CD4-positive, alpha-beta T cell treated with Interleukin-2 at 100 ng/mL for 4 hours (primary cell): ENCODE results near the gene MKNK1.
A peak's percentile ranks its signal among the peaks of the same experiment; 100 is the strongest.

Source experiments
- DNase-seq: peaks from one replicate; pipeline ENCODE4 v3.0.0-alpha.2; 2020; ENCODE audit warnings: low spot score

Gene MKNK1

DNA sequence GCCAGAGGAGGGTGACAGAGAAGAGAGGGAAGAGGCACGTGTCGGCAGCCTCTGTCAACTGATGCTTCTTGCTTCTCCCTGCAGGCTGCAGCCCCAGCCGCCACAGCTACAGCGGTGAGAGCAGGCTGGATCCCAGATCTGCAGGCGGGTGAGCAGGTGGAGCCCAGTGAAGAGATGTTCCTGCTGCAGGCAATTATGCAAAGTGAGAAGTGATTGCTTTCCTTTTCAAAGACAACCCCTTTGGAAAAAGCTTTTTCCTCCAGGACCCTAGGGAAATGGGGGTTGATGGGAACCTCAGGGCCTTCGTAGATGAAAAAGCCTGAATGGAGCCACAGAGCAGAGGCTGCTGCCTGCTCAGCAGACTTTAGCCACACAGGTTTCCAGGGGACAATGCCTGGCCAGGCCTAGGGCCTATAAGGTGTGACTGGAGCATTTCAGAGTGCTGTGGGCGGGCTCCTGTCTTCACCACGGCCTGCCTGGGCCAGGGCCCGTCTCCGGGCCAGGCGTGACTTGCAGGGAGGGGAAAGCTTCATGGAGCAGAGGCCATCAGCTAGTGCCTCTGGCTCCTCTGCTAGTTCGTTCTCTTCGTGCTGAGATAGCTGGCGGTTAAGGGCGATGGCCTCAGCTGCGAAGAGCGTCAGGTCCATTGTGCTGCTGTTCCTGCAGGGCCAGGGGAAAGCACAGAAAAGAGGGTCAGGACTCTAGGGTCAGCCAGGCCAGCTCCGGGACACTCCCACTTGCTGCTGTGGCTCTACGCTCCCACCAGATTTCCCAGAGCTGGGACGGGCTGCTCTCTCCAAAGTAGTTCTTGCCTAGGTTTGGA lies 45.7 kb downstream of the MKNK1 start:
- no peak for DNase-seq

DNA sequence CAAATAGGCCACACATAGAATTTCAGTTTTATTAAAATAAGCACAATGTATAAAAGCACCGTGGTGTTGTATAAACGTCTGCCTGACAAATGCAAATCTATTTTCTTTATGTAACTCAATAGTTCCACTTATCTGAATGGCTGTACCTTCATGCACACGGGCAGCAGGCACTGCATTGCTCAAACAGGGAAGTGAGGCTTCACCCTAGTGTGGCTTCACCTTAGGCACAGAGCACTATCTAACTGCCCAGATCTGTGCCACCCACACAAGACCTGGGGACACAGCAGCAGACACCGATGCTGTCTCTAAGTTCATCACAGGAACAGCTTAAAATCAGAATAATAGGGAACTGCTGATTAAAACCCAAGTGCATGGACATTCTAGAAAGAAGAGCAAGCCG lies 46.7 kb downstream of the MKNK1 start:
- DNase-seq: no peak

DNA sequence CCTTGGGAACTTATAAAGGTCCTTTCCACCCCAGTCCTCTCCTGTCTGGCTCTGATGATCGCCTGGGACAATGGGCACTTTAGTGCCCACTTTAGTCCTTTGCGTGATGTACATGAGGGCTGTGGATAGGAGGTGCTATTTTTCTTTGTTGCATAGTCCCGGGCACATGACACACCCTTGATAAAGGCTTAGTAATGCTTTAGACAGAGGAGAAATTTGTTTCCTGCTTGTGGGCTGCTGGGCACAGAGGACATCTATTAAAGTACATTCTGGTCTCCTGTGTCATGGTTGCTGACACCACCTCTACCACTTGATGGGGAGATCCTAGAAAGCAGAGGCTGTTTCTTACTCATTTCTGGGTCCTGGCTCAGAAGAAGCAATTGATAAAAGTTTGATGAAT lies 47.2 kb downstream of the MKNK1 start:
- DNase-seq: no peak

DNA sequence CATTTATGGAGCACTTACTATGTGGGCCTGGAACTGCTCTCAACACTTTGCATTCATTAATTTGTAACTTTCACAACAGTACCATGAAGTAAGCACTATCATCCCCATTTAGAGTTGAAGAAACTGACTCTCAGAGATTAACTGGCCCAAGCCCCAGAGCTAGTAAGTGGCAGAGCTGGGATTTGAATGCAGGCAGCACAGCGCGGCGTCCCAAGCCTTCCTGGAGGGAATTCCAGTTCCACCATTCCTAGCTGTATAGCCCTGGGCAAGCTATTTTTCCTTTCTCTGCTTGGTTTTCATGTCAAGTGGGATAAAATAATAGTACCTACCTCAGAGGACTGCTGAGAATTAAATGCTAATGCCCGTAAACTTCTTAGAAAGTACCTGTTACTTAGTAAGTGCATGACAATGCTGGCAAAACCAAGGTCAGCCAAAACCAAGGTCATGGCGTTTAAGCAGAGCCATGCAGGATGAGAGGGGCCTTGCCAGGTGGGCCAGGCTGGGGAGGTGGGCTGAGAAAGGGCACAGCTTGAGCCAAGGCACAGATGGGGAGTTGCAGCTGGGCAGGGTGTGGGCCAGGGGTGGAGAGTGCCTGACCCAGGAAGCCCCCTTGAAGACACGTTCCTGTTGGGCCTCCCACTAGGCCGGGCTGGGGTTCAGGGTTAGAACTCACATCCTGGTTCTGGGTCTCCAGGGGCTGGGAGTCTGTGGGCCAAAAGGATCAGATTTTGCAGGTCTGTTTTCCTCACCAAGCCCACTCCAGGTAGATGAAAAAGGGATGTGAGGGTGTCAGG lies 48.0 kb downstream of the MKNK1 start:
- no peak for DNase-seq

DNA sequence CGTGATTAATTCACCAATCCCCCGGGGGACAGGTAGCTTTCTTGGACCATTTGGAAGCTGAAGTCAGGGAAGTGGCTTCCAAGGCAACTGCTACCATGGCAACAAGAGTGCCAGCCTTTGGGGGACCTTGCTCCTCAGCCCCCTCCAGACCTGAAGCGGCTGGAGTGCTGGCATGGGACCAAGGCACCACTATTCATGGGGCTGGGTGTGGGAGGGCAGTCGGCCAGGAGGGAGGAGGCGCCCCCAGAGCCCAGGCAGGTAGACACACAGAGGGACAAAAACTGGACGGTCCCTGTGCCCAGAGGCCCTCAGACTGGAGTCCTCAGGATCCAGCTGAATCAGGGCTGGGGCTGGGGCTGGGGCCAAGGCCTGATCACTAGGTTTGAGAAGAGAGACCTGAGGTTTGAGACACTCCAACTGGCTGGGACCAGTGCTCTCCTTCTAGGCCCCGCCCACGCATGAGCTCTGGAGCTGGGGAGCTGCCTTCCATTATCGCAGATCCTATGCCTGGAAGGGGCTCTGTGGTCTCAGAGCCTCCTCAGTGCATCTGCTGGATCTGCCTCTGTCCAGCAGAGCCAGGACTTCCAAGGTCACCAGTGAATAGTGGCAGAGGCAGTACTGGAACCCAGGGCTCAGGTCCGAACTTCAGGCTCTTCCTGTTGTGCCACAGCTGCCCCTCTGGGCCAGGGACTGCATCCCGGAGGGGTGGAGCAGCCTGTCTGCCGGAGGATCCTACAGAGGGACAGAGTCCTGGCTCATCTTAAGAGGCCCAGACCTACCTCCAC lies 49.3 kb downstream of the MKNK1 start:
- DNase-seq: no peak

DNA sequence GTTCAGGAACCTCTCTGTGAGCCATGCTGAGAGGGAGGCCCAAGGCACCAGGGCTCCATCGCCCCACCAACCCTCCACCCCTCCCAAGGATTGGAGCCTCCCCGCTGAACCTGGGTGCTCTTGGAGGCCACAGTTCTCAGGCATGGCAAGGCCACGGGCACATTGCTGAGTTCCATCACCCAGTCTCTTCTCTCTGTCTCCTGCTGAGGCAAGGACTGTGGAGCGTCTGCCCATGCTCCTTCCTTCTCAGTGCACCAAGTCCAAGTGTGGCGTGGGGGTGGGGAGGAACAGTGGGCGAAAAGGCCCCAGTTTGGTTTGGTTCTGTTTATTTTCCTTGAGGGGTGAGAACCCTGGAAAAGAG lies 49.9 kb downstream of the MKNK1 start:
- no peak for DNase-seq

DNA sequence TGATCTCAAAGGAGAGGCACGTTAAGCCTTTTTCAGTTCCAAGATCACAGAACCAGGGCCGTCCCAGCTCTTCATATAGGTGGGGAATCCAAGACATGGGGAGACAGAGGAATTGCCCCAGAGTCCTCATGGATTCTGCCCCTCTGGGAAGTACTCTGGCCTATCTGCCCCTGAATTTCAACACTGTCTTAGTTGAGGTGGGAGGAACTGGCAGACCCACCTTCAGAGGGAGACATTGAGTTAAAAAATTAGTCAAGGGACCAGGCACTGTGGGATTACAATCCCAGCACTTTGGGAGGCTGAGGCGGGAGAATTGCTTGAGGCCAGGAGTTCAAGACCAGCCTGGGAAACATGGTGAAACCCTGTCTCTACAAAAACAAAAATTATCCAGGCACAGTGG lies 50.6 kb downstream of the MKNK1 start:
- DNase-seq: no peak

DNA sequence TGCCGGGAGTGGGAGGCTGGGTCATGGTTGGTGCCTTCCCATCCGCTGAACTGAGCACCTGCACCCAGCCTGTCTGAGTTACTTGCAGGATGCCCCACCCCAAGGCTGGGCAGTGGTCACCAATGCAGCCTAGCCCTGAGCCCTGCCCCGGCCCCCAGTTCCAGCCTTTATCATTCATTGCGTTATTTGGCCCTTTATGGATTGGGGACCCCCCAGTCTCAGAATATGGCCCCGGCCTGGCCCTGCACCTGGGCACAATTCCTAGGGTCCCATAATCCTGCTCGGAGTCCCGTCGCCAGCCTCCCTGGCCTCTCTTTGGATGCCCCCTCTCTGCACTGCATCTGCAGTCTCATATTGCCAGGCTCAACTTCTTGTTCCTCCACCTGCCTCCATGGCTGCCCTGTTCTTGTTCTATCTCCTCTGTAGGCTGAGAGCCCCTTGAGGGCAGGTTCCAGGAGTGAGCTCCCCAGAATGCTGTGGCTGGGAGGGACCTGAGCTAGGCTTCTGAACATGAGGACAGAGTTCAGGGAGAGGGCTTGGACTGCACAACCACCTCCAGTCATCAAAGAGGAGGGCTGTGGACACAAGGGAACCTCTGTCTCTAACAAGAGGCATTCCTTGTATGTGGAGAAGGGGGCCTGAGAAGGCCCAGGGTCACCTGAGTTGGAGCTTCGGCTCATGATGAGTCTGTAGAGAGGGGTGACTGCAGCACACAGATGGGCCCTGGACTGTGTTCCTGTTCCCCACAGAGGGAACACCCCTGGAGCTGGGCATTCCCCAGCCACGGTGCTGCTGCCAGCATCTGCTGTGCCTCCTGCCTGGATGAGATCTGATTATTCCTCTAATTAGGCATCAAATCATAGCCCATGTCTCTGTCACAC lies 51.5 kb downstream of the MKNK1 start:
- DNase-seq: no peak

DNA sequence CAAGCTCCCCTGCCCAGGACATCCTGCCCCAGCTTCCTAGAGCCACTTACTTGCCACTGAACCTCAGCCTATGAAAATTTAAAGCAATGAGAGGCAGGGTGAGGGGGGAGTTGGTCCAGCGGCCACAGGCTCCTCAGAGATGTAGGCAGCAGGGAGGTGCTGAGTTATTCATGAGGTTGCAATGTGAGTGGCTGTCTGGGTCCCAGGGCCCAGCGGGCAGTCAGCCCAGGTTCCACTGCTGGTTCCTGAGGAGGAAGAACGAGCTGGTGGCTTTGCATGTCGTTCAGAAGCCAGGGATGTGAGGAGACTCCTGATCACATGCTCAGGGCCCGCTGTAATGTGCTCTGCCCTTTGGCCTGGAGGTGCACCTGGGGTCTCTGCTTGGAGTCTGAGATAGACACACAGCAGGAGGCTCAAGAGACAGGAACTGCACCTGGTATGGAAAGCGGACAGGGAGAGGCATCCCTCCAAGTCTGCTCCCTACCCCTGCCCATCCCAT lies 52.4 kb downstream of the MKNK1 start, which contains the start of gene KNCN:
Gene KNCN (minus strand): TSS at position 51 of the 499 bp plus-strand sequence. CDS start 432 bp downstream, outside the sequence.
- no peak for DNase-seq

DNA sequence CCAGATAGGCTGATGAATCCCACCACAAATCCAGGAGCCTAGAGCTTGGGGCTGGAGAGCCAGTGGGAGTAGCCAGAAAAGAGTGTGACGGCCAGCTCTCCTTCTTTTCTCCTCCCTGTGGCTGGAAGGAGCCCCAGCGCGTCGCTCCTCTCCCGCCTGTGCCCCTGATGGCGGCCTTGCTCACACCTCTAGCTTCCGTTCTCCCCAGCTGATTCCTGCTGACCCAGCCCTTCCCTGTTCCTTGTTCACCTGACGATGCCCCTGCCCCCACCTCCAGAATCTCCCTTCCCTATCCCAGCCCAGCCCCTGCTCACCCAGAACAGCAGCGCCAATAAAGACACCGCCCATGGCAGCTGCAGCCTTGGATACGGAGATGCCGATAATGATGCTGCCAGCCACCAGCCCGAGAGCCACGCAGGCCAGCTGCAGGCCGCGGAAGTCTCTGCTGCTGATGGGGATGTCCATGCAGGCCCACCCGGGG lies 53.3 kb downstream of the MKNK1 start:
- DNase-seq: no peak

DNA sequence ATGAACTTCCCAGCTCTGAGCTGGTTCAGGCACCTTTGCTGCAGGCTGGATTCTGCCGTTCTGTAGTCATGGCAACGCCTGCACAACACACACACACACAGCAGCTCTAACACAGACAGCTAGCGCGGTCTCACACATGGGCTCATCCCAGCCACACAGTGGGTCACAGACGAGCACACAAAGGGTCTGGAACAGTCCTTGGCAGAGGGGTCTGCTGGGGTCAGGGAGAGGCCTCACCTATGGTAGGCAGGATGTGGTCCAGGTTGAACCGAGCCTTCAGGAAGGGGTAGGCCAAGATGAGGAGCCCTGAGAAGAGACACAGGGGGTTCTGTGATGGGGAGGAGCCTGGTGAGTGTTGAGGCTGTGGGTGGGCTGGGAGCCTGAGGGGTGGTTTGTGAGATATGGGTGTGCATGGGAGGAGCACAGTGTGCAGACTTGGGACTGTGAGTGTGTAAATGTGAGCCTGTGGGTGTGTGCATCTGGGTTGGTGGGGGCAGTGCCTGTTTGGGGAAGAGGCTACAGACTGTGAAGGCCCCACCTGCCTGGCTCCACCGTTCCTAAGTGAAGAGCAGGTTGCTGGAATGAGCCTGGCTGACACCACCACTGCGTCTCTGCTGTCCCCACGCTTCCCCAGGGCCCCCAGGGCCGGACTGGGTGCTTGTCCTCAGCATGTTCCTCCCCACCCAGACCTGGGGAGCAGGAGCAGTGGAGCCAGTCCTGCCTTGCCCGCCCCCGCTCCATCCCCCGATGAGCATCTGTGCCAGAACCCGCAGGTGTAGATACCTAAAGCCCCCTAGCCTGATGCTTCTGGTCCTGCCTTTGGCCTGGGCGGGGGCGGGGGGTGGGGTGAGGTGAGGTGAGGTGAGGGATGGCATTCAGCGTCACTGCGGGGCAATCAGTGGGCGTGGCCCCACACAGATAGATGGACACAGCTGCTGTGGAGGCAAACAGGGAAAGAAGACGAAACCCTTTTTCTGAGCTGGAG lies 54.1 kb downstream of the MKNK1 start:
- DNase-seq: peak; percentile 71

DNA sequence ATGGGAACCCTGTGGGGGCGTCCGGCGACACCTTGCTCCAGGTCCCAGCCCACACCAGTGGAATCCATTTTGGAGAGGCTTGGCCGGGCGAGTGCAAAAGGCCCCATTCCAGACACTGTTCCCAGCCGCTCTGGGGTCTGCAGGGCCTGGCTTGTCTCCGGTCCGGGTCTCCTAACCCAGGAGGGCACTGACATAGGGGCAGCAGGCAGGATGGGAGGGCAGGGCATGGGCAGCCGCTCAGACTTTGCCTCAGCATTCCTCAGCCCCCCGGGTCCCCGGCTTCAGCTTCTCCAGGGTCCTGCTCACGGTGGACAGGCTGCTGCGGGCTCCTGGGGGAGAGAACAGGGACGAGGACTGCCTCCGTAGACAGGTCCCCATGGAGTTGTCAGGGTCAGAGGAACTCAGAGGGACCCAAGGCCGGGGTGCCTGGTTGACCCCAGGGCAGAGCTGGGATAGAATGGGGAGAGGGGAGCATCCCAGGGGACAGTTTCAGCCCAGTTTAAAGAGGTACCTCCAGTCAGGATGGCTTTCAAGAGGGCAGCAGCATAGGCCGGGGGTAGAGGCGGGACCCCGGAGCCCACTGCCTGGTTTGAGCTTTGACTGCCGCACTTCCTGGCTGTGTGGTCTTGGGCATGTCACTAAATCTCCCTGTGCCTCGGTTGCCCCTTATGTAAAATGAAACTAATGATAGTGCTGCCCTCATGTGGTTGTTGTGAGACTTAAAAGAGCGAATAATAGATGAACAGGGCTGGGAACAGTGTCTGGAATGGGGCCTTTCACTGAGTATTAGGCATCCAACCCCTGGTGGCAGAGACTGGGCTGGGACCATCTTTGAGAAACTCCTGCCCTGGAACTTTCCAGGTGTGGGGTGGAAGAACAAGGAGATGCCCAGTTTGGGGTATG lies 56.3 kb downstream of the MKNK1 start:
- peak; percentile 48 for DNase-seq

DNA sequence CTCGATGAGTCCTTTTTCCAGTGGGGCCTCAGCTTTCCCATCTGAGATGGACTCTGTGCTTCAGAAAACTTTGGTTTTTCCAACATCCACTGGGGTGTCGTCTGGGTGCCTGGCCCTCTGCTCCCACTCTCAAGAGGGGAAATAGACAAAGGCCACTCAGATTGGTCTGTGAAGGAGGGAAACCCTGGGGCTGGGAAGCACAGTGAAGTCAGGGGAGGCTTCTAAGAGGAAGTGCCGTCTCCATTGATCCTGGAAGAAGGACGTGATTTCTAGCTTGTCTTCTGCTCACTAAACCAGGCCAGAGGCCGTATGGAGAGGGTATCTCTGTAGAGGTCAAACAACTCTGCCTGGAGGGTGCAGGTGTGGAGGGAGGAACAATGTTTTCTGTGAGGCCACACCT lies 57.9 kb downstream of the MKNK1 start:
- no peak for DNase-seq

DNA sequence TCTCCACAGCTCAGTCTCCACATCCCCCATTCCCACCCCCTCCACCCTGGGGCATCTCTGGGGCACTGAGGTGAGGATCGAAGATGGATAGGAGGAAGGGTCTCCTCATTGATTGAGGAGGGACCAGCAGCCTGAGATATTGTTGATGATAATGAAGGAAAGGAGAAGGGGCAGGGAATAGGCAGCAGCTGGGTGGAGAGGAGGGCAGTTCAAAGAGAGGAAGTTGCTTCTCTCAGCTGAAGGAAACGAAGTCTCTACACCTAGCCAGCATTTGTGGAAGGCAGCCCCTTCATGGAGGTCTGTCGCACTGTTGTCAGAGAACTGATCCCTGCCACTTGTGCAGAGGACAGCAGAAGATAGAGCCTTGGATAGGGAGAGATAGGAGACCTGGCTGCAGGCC lies 58.3 kb downstream of the MKNK1 start:
- DNase-seq: no peak

DNA sequence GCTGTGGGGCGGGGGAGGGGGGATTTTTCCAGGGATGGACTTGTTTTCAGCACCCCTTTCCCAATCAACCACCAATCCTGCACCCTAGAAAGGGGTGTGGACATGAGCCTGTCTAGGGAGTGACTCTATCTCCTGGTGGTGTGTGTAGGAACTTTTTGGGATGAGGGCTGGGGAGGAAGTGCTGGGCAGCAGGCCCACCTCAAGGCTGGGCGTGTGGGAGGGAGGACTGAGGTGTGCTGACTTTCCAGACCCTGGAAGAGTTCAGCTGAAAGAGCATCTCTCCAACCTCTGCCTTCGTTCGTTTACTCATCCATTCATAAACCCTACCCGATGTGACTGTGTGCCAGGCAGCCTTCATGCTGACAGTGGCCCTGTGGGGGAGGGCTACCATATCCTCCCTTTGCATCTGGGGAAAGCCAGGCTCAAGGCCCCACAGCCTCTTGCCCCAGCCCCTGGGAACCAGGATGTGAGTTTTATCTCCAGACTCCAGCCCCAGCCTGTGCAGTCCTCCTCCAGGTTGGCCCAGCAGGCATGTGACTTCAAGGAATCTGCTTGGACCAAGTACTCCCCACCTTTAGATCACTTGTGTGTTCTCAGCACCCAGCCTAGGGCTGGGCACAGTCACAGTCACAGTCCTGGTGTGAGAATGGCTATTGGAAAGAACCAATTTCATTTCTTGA lies 59.4 kb downstream of the MKNK1 start:
- no peak for DNase-seq

DNA sequence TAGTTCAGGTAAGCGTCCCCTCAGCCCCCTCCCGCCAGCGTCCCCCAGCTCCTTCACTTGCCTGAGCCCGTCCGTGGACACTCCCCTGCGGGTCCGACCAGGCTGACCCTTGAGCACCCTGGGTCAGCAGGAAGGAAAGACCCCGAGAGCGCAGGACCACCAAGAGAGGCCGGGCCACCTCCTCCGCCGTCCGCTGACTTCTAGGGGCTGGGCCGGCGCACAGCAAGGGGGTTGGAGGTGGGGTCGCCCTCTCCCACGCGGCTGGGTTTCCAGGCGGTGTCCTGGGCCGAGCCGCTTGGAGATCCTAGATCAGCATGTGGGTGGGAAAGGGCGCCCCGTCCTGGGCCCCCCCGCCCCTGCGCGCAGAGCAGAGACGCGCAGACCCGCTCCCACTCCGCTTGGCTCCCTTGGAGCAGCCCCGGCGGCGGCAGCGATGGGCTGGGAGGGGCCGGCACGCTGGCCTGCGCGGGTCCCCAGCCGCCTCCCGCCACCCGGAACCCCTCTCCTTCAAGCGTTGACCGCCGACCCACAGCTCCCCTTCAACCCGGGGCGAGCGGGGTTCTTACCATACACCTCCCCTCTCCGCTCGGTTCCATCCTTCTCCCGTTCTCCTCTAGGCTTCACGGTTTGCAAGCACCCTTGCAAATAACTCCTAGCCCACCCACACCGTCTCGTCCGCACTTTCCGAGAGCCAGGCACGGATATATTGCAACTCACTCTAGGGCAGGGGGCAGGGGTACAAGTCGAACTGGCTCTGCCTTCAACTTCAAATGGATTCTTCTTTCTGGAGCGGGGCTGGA lies 60.1 kb downstream of the MKNK1 start:
- no peak for DNase-seq

DNA sequence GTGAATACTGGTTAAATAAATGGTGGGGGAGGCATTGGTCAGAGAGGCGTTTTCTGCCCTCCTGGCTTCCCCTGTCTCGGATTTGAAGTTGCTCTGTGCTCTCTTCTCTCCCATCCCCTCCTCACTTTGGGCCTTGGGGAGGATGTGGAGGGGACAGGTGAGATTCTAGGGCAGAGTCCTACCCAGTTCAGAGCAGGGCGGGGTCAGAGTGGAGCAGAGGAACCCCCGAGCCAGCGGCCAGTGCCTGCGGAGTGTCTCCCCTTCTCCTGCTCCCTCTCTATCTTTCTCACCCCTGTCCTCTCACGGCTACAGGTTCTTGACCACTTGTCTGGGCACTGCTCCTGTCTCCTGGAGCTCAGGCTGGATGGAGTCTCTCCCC lies 60.7 kb downstream of the MKNK1 start:
- DNase-seq: no peak

DNA sequence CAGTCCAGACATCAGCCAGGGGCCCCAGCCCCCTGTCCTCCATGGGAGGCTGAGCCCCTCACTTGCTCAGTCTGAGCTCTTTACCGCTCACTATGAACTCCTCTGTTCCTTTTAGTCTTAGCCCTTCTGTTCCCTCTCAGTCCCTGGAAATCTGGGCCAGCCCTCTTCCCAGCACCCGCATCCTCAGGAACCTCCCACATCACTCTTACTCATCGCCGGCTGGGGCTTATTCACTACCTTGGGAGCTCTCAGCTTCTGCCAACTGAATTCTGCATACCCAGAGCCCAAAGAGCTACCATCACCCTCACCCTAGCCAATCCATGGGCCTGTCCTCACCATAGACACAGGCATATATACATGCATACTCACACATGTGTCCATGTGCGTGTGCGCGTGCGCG lies 64.1 kb downstream of the MKNK1 start:
- no peak for DNase-seq
